K562 (cell line): Measurements from ENCODE around the gene TP53I3. TPM values are rescaled to one million over a fixed set of nuclear protein-coding genes. Genes with fewer than 3 reads are reported as not detected.

Experiments used
- BRF1 ChIP-seq: IDR thresholded peaks from 3 replicates; pipeline ENCODE4 v1.6.1; 2011; ENCODE audit warnings: borderline replicate concordance, mild to moderate bottlenecking; ENCODE audit not compliant: insufficient read length; ENCODE audit errors: extremely low read depth
- CBX2 ChIP-seq: fragments of 200-600 bp; sonication (generic); IDR thresholded peaks from one replicate; pipeline ENCODE4 v1.6.1; 2012; ENCODE audit warnings: mild to moderate bottlenecking, low read length, inconsistent platforms; ENCODE audit not compliant: insufficient read depth, poor library complexity, severe bottlenecking
- CHCHD3 ChIP-seq: fragments of 250-450 bp; sonication (Bioruptor Pico); IDR thresholded peaks from 2 replicates; pipeline ENCODE4 v2.1.2; 2022; ENCODE audit warnings: mild to moderate bottlenecking
- DIDO1 ChIP-seq: fragments of 450-650 bp; IDR thresholded peaks from 2 replicates; pipeline ENCODE4 v1.6.1; 2016; ENCODE audit warnings: low read depth, missing biosample characterization, missing genetic modification characterization
- ELF2 ChIP-seq: fragments of 250-450 bp; sonication (Bioruptor Pico); IDR thresholded peaks from 2 replicates; pipeline ENCODE4 v1.5.0; 2021; ENCODE audit warnings: mild to moderate bottlenecking
- FOXJ3 ChIP-seq: sonication (generic); formaldehyde crosslinking; IDR thresholded peaks from 2 replicates; pipeline ENCODE4 v1.4.0; 2020; ENCODE audit warnings: mild to moderate bottlenecking, missing genetic modification reagents
- GABPA ChIP-seq: fragments of 200-800 bp; sonication (Bioruptor generic); conservative IDR thresholded peaks from 2 replicates; pipeline ENCODE4 v1.6.1; 2016; ENCODE audit warnings: low read depth, missing genetic modification characterization, missing compliant biosample characterization
- HNRNPH1 ChIP-seq: fragments of 200-400 bp; formaldehyde crosslinking; optimal IDR thresholded peaks from 2 replicates; pipeline ENCODE3; 2017; ENCODE audit warnings: low read depth, mild to moderate bottlenecking, low read length, moderate library complexity
- HNRNPLL ChIP-seq: fragments of 200-400 bp; formaldehyde crosslinking; IDR thresholded peaks from 2 replicates; pipeline ENCODE4 v1.6.1; 2017; ENCODE audit warnings: low read length, low read depth, mild to moderate bottlenecking; ENCODE audit not compliant: poor library complexity, severe bottlenecking
- JUND ChIP-seq, 2 experiments: IDR thresholded peaks; 2 replicates in 1 of 2; 3 replicates in 1 of 2; pipeline ENCODE4 v1.6.1; 2011; ENCODE audit warnings: borderline replicate concordance in 2 of 2, low read depth in 2 of 2, low read length in 2 of 2, improper control_type of control experiment in 1 of 2, missing biosample characterization in 1 of 2, missing genetic modification characterization in 1 of 2, missing genetic modification reagents in 1 of 2
- KAT7 ChIP-seq: sonication (generic); formaldehyde crosslinking; IDR thresholded peaks from 2 replicates; pipeline ENCODE4 v1.8.0; 2022; ENCODE audit warnings: missing genetic modification reagents, mild to moderate bottlenecking, borderline replicate concordance
- MECOM ChIP-seq: fragments of 250-450 bp; sonication (Bioruptor Pico); IDR thresholded peaks from 2 replicates; pipeline ENCODE4 v1.8.0; 2022; ENCODE audit warnings: inconsistent platforms
- SREBF1 ChIP-seq: fragments of 150-350 bp; IDR thresholded peaks from 2 replicates; pipeline ENCODE4 v1.6.1; 2014; ENCODE audit warnings: antibody characterized with exemption, low read depth, low read length, borderline replicate concordance
- ZNF12 ChIP-seq: sonication (generic); formaldehyde crosslinking; IDR thresholded peaks from 2 replicates; pipeline ENCODE4 v1.4.0; 2020; ENCODE audit warnings: mild to moderate bottlenecking, missing genetic modification reagents
- ZNF436 ChIP-seq: fragments of 250-450, 450-650 bp; sonication (Bioruptor Pico); formaldehyde crosslinking; IDR thresholded peaks from 2 replicates; pipeline ENCODE4 v1.7.0; 2020; ENCODE audit warnings: mild to moderate bottlenecking
- polyA plus RNA-seq, 8 experiments: library from polyadenylated mRNA; depleted of rRNA in 4 of 8; stranded (reverse) in 5 of 8; unstranded in 3 of 8; fragments of >200 nt; fragmentation: Nextera tagmentation in 2 of 8; fragmentation: Illumina TruSeq in 1 of 8; extraction: Ambion mirVana in 2 of 8; extraction: Trizol in 1 of 8; gene quantifications; 2 replicates each; pipeline versions ENCODE4 v1.2.1 to v1.2.3, GENCODE V29; 2011 to 2014; ENCODE audit warnings: inconsistent platforms in 1 of 8, missing spikeins in 1 of 8
- total RNA-seq, 7 experiments: library from RNA; depleted of rRNA in 6 of 7; stranded (reverse); fragments of >200 nt in 6 of 7; fragmentation: Illumina TruSeq in 2 of 7; extraction: Trizol in 2 of 7; gene quantifications; 2 replicates each; pipeline versions ENCODE4 v1.2.1 to v1.2.3, GENCODE V29; 2011 to 2021; ENCODE audit warnings: low replicate concordance in 1 of 7
- TF ChIP-seq, protein P1 (sequence below): IDR thresholded peaks from 2 replicates; pipeline ENCODE4 v1.6.1; 2014; ENCODE audit warnings: antibody characterized with exemption
- TF ChIP-seq, protein P2 (sequence below), 3 experiments: fragments of 200-800 bp in 1 of 3; fragments of 250-450 bp in 1 of 3; fragments of 450-650 bp in 1 of 3; sonication (Bioruptor Pico) in 1 of 3; sonication (Bioruptor generic) in 1 of 3; formaldehyde crosslinking in 1 of 3; IDR thresholded peaks; 2 replicates each; pipeline versions ENCODE4 v1.6.1 to v1.8.0; 2016 to 2022; ENCODE audit warnings: mild to moderate bottlenecking in 2 of 3, missing genetic modification characterization in 2 of 3, missing compliant biosample characterization in 1 of 3, moderate library complexity in 1 of 3
- TF ChIP-seq, protein P3 (sequence below): IDR thresholded peaks from 3 replicates; pipeline ENCODE4 v1.6.1; 2011; ENCODE audit warnings: borderline replicate concordance, mild to moderate bottlenecking; ENCODE audit not compliant: insufficient read length, insufficient read depth
- TF ChIP-seq, protein P4 (sequence below): IDR thresholded peaks from 2 replicates; pipeline ENCODE4 v1.6.1; 2011; ENCODE audit not compliant: insufficient read length; ENCODE audit errors: extremely low read depth

TP53I3 gene
- total and polyA plus RNA-seq, 9 of the 15 experiments (the other 6 are each of a cell fraction or from before 2014, with no cell fraction given): 0.65 to 9.5 (median 5.6) TPM

DNA sequence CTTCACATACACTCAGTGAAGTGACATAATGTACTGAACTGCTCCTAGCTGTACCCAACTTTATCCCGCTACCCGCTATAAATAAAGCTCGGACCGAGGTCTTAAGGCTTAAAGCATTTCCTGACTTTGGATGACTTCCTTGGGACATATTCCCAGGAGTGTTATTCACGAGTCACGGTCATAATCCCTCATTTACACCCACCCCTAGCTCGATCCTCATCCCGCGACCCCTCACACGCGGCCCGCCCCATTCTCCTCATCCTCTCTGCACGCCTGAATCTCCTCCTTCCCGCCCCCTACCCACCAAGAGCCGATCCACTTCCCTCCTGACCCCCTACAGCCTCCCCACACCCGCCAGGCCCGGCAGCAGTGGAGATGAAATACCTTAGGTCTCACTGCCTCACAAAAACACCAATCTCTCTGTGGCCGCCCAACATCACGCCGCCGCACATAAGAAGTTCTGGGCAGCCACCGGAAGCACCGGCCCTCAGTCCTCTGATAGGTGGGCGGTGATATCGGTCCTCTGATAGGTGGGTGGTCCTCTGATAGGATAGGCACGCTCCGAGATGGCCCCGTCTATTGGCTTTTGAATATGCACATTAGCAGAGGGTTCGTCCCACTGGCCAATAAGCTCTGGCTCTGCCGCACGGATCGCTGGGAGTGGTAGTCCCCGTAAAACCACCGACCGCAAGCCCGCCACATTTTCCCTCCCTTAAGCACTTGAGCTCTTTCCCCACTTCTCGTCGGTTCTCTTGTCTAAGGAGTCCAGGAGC is 37.5 kb downstream of the TP53I3 start, which contains the start of gene WDCP (continued):
- TF ChIP-seq, protein P1, sequence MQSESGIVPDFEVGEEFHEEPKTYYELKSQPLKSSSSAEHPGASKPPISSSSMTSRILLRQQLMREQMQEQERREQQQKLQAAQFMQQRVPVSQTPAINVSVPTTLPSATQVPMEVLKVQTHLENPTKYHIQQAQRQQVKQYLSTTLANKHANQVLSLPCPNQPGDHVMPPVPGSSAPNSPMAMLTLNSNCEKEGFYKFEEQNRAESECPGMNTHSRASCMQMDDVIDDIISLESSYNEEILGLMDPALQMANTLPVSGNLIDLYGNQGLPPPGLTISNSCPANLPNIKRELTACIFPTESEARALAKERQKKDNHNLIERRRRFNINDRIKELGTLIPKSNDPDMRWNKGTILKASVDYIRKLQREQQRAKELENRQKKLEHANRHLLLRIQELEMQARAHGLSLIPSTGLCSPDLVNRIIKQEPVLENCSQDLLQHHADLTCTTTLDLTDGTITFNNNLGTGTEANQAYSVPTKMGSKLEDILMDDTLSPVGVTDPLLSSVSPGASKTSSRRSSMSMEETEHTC: no peak
- no peak for TF ChIP-seq DIDO1 (tag)
- TF ChIP-seq BRF1: no peak
- no peak for TF ChIP-seq SREBF1
- no peak for TF ChIP-seq MECOM (CRISPR knock-in tag)
- TF ChIP-seq KAT7: no peak
- TF ChIP-seq, protein P2, sequence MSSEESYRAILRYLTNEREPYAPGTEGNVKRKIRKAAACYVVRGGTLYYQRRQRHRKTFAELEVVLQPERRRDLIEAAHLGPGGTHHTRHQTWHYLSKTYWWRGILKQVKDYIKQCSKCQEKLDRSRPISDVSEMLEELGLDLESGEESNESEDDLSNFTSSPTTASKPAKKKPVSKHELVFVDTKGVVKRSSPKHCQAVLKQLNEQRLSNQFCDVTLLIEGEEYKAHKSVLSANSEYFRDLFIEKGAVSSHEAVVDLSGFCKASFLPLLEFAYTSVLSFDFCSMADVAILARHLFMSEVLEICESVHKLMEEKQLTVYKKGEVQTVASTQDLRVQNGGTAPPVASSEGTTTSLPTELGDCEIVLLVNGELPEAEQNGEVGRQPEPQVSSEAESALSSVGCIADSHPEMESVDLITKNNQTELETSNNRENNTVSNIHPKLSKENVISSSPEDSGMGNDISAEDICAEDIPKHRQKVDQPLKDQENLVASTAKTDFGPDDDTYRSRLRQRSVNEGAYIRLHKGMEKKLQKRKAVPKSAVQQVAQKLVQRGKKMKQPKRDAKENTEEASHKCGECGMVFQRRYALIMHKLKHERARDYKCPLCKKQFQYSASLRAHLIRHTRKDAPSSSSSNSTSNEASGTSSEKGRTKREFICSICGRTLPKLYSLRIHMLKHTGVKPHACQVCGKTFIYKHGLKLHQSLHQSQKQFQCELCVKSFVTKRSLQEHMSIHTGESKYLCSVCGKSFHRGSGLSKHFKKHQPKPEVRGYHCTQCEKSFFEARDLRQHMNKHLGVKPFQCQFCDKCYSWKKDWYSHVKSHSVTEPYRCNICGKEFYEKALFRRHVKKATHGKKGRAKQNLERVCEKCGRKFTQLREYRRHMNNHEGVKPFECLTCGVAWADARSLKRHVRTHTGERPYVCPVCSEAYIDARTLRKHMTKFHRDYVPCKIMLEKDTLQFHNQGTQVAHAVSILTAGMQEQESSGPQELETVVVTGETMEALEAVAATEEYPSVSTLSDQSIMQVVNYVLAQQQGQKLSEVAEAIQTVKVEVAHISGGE (CRISPR knock-in tag; IDR thresholded peaks at IDR 0.05): peak in 1 of 3 experiments; percentile 28; a peak in 1 of 6 replicates
- no peak for TF ChIP-seq JUND (IDR thresholded peaks at IDR 0.05; ENCODE audit: borderline replicate concordance, low read depth, low read length)
- no peak for TF ChIP-seq JUND (tag; IDR thresholded peaks at IDR 0.05; ENCODE audit: borderline replicate concordance, low read depth, low read length)
- TF ChIP-seq, protein P3, sequence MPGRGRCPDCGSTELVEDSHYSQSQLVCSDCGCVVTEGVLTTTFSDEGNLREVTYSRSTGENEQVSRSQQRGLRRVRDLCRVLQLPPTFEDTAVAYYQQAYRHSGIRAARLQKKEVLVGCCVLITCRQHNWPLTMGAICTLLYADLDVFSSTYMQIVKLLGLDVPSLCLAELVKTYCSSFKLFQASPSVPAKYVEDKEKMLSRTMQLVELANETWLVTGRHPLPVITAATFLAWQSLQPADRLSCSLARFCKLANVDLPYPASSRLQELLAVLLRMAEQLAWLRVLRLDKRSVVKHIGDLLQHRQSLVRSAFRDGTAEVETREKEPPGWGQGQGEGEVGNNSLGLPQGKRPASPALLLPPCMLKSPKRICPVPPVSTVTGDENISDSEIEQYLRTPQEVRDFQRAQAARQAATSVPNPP: no peak
- TF ChIP-seq HNRNPLL: no peak
- peak; percentile 61 for TF ChIP-seq ELF2 (CRISPR knock-in tag)
- TF ChIP-seq, protein P4, sequence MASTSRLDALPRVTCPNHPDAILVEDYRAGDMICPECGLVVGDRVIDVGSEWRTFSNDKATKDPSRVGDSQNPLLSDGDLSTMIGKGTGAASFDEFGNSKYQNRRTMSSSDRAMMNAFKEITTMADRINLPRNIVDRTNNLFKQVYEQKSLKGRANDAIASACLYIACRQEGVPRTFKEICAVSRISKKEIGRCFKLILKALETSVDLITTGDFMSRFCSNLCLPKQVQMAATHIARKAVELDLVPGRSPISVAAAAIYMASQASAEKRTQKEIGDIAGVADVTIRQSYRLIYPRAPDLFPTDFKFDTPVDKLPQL: no peak
- TF ChIP-seq ZNF436: no peak
- no peak for TF ChIP-seq CHCHD3 (CRISPR knock-in tag)
- TF ChIP-seq ZNF12 (CRISPR knock-in tag): no peak
- TF ChIP-seq FOXJ3 (CRISPR knock-in tag): no peak
- no peak for TF ChIP-seq HNRNPH1
- TF ChIP-seq GABPA (tag): peak; percentile 93
- no peak for TF ChIP-seq CBX2
